ENCODE data around the gene GPR183.

Gene GPR183

DNA sequence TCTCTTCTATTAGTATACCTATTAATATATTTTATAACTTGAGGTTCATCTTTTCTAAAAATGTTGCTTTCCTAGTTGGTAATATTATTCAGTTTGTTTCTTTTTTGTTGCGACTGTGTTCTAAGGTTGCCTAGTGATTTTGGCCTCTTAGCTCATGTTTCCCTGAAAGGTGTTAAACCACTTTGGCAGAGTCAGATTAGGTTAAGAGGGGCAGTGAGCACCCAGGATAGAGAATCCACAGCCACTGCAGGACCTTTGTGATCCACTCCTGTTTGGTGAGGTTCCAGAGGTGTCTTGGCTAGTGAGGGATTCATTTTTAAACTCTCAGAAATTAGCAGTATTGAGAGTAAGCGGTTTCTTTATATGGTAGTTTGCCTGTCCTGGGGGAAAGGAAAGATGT, 34.1 kb downstream of the GPR183 start:
- in situ Hi-C loops (cut with MboI; ENCODE audit: low sequenced_read_pairs): loop anchor here (5.0 to 25.0 kb wide), 3 partner anchors 92 to 411 kb away; no protein-coding TSS in a partner anchor

DNA sequence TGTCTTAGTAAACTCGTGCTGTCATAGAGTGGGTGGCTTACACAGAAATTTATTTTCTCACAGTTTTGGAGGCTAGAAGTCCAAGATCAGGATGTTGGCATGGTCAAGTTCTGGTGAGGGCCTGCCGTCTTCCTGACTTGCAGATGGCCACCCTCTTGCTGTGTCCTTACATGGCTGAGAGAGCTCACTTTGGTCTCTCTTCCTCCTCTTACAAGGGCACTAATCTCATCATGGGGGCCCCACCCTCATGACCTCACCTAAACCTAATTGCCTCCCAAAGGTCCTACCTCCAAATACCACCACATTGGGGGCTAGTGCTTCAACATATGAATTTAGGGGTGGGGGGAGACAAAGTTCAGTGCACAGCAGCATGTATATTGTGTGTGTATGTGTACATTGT, 34.7 kb downstream of the GPR183 start:
- in situ Hi-C loops (cut with MboI; ENCODE audit: low sequenced_read_pairs): loop anchor here (5.0 to 25.0 kb wide), 3 partner anchors 92 to 410 kb away; no protein-coding TSS in a partner anchor

DNA sequence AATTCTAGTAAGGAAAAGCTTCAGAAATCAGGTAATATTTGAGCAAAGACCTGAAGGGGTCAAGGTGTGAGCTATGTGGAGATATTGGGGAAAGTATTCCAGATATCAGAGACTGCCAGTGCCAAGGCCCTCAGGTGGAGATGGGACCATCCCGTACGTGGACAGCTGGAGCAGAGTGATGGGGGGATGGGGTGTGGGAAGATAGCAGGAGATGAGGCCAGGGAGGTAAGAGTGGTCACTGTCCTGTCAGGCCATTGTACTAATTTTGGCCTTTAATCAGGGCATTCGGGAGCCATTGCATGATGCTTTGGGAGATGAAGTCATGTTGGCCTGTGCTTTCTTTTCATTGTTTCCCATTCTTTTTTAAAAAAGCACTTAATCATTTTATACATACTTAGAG, 36.0 kb downstream of the GPR183 start:
- in situ Hi-C loops (cut with MboI; ENCODE audit: low sequenced_read_pairs): loop anchor here (5.0 to 25.0 kb wide), 3 partner anchors 94 to 409 kb away; no protein-coding TSS in a partner anchor

DNA sequence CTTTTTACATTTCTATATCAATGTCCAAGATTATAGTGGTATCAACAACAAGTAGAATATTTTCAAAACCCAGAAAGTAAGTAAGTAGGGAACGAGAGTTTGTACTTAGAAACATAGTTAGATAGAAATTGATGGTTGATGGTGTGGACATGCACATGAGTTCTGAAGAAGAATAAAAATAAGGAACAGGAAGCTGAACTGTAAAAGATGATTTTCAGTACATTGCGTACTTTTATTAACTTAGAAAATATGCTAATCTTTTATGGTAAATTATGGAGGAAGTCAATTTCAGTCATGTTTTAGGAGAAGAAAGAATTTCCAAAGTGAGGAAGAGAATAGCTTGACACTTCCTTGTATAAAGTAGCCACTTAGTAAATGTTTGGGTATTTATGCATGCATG, 36.7 kb downstream of the GPR183 start:
- in situ Hi-C loops (cut with MboI; ENCODE audit: low sequenced_read_pairs): loop anchor here (5.0 to 25.0 kb wide), 3 partner anchors 94 to 408 kb away; no protein-coding TSS in a partner anchor

DNA sequence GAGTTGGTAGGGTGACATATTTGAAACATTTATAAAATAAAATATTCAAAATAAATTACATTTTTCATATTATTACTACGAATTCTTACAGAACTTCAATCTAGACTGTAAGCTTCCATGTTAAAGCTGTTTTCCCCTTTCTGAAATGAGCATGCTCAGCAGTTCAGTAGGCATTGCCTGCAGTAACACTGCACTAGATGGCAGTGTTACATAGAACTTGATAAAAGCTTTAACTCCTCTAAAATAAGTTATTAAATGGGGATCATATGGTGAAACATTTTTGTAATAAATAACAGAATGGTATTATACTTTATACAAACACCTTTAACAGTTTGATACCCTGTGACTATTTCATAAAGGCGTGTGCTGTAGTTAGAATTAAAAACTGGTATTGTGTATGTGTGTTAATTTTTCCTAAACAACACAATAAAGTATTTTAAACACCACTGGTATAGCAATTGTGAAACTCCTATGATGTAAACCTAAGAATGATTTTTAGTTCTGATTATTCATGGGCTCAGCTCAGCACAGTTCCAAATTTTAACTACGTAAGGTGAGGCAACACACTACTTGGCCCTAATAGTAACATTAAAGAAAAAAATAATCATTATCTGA, 37.5 kb downstream of the GPR183 start:
- in situ Hi-C loops (cut with MboI; ENCODE audit: low sequenced_read_pairs): loop anchor here (5.0 to 25.0 kb wide), 4 partner anchors 95 to 407 kb away; no protein-coding TSS in a partner anchor

DNA sequence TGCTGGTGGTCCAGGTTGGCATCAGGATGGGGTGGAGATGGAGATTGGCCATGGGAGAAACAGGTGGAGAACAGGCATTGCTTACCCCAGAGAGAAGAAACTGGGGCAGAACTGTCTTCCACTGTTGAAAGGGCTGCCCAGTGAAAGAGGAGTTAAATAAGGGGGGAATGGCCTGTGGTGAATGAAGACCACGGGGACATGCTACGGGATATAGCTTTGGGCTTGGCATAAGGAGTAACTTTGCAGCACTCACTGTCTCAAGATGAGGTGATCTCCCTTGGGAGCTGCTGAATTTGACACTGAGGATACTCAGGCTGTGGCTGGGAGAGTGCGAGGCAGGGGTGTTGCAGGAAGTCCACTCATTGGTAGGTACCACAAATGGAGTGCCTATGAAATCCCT, 38.4 kb downstream of the GPR183 start:
- in situ Hi-C loops (cut with MboI; ENCODE audit: low sequenced_read_pairs): loop anchor here (5.0 to 25.0 kb wide), 2 partner anchors 97 to 407 kb away; no protein-coding TSS in a partner anchor

DNA sequence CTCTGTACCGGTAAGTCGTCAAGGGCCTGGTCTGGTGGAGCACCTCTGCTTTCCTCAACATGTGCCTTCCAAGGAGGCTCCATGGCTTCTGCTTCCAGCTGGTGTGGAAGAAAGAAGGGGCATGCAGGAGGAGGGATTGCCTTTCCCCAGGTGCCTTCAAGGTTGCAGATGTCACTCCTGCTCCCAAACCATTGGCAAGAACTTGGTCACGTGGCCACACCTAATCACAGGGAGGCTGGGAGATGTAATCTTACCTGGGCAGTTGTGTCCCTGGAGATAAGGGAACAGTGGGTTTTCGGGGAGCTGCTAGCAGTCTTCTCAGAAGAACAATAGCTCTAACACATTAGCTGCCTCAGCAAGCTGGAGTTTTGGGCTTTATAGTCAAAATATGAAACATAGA, 39.3 kb downstream of the GPR183 start:
- in situ Hi-C loops (cut with MboI; ENCODE audit: low sequenced_read_pairs): loop anchor here (5.0 to 25.0 kb wide), 2 partner anchors 96 to 406 kb away; no protein-coding TSS in a partner anchor

DNA sequence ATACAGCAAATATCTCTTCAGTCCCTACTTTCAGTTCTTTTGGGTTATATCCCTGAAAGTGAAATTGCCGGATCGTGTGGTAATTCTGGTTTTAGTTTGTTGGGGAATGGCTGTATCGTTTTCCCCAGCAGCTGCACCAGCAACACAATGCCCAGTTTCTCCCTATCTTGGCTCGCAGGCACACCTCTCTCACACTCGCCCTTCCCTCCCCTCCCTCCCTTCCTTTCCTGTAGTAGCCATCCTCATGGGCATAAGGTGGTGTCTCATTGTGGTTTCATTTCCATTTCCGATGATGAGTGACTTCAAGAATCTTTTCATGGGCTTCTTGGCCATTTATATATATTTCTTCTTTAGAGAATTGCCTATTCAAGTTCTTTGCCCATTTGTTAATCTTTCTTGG, 40.4 kb downstream of the GPR183 start:
- in situ Hi-C loops (cut with MboI; ENCODE audit: low sequenced_read_pairs): loop anchor here (5.0 to 25.0 kb wide), 2 partner anchors 95 to 405 kb away; no protein-coding TSS in a partner anchor

DNA sequence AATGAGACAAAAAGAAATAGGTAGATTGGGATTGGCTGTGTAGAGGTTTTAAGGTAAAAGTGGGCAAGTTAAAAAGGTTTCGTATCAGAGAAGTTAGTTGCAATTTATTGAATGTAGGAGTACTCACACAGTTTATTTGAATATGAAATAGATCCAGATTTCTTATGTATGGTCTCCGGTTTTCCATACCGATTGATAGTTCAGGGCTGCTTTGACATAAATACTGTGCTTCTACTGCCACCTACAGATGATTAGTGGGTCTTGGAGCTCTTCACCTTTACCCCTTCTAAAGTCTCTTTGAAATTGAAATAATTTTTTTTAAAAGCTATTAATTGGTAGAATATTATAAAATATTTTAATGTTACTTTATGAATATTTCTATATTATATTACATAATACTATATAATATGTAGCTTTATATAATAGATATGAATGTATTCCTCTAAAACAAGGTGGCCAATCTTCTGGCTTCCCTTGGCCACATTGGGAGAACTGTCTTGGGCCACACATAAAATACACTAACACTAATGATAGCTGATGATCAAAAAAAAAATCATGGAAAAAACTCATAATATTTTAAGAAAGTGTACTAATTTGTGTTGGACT, 41.3 kb downstream of the GPR183 start:
- in situ Hi-C loops (cut with MboI; ENCODE audit: low sequenced_read_pairs): loop anchor here (5.0 to 25.0 kb wide), 2 partner anchors 94 to 404 kb away; no protein-coding TSS in a partner anchor

DNA sequence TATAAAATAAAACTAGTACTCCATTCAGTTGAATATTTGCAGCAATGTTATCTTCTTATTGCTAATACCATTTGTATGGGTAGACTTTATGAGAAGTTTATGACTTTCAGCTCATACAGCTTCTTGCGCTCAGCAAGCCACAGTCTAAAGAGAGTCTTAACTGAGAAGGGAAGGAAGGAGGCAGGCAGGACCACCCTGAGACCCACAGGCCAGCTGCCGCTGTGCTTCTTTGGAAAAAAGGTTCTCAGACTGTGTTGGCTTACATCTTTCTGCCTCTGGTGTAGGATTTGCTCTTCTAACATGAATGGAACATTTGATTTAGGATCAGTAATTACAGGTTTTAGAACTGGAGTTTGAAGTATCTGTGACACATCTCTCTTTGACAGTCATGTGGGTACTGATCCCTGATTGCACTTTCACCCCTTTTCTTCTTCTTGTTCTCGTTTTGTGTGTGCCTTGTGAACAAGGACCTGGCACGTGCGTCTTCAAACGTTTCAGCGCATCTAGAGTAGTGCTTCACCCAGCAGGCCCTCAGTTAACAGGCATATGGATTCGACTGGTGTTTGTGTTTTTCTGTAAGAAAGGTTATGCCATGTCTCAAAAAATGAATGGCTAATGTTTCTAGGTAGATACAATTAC, 41.9 kb downstream of the GPR183 start:
- in situ Hi-C loops (cut with MboI; ENCODE audit: low sequenced_read_pairs): loop anchor here (5.0 to 25.0 kb wide), 2 partner anchors 93 to 403 kb away; no protein-coding TSS in a partner anchor

DNA sequence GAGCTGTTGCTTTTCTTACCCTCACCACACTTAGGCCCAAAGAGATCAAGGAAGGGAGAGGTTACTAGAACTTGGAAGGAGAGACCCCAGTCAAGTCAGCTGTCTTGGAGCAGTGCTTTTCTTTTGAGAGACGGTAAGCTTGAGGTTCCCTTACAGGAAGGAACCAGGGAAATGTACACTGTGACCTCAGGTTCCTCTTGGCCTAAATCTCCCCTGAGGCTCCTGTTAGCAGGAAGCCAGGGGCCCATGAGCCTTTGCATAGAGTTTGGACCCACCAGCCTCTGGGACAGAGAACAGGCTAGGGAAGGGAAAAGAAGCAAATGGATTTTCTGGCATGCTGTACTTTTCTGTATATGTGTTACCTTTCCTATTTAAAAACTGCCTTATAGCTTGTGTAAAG, 43.1 kb downstream of the GPR183 start:
- in situ Hi-C loops (cut with MboI; ENCODE audit: low sequenced_read_pairs): loop anchor here (25.0 kb wide), 1 partner anchor 402 kb away; no protein-coding TSS in a partner anchor

DNA sequence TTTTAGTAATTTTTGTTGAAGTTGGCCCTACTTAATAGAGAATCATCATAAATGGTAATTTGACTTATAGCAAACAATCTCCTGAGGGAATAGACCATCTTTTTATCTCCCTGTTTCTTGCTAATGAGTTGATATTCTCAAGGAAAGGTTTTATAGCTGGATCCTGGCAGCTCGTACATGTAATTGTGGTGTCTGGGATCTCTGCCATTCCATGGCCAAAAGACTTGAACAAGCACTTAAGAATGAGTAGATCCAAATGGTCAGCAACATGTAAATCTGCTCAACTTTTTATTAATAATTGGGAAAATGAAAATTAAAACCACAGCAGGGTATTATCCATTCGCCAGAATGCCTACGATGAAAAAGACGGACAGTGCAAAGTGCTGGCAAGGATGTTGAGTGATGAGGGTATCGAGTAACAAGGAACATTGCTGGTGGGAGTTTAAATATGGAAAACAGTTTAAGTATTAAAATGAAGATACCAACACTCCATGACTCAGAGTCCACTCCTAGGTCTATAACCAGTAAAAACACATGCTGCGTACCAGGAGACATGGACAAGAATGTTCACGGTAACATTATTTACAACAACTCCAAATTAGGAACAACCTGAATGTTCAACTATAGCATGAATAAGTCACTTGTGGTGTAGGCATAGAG, 43.9 kb downstream of the GPR183 start:
- in situ Hi-C loops (cut with MboI; ENCODE audit: low sequenced_read_pairs): loop anchor here (25.0 kb wide), 1 partner anchor 401 kb away; no protein-coding TSS in a partner anchor

DNA sequence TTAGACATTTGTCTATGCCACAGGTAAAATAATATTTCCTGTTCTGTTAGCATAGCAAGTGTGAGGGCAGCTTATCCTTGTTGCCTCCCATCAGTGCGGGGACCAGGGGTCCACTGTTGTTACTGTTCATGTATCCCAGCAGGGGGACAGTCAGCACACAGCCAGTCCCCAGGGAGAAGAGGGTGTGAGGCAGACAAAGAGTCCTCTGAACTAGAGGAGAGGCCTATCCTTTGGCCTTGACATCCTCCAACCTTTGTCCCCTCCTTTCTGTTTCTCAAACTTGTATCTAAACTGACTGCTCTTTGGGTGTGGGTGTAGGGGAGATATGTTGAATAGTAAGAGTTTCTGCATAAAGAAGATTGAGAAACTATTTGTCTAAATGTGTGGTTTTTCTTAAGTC, 46.1 kb downstream of the GPR183 start:
- in situ Hi-C loops (cut with MboI; ENCODE audit: low sequenced_read_pairs): loop anchor here (25.0 kb wide), 1 partner anchor 399 kb away; no protein-coding TSS in a partner anchor

DNA sequence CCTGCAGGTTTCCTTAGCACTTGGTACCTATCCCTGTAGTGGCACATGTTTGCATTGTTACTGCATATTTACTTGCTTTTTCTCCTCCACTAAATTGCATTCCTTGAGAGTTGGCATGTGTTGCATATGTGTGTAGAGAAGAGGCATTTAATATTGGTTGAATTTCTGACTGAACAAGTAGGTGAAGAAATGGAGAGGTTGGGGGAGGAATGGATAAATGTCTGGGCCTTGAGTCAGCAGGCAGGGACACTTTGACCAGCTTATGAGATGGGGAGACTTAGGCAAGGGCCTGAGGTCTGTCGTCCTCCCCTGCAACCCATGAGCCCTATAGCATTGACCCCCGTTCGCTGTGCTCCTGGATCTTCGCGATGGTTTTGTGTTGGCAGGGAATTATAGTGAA, 47.0 kb downstream of the GPR183 start:
- in situ Hi-C loops (cut with MboI; ENCODE audit: low sequenced_read_pairs): loop anchor here (25.0 kb wide), 1 partner anchor 398 kb away; no protein-coding TSS in a partner anchor

DNA sequence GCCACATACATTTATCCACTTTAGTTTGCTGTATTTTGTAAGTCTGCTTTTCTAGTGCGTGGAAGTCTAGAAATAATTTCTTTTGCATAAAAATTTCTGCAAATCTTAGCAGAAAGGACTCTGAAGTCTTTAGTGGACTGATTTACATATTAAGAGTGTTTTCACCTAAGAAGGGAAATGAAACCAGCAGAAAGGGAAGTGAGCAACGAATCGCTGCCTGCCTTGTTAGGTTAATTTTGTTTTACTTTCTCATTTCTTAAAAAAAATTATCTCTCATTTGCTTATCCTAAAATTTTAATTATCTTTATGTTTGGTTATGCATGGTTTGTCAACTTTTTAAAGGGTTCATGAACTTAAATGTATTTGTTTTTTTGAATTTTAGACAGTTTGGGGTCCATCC, 48.3 kb downstream of the GPR183 start:
- in situ Hi-C loops (cut with MboI; ENCODE audit: low sequenced_read_pairs): loop anchor here (25.0 kb wide), 1 partner anchor 397 kb away; no protein-coding TSS in a partner anchor

DNA sequence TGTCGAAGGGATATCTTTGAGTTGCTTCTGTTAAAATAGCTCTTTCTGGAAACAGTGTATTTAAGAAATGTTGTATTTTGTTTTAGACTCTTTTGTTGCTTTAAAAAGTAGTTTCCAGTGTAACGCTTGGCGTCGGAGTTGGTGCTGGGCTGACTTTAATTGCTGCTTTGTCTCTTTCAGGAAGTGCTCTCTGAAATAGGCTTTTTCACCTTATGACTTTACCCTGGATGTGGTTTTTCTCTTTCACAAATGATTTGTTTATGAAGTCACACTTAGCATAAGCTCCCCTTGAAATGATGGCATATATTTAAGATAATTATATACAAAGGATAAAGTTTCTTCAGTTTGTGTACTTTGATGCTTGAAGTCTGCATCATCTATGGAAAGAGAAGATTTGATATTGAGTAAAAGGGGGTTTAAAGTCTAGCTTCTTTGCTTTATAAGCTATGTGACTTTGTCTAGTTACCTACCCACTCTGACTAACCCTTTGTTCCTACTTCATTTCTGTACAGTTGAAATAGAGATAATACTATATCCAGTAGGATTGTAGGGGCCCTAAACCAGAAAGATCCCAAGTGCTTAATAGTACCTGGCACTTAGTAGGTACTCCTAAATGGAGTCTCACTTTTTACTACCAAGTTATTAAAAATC, 48.9 kb downstream of the GPR183 start, which contains the start of gene GPR18:
GPR18 (minus strand) TSS at position 170 of the 651 bp plus-strand sequence. CDS start 2,507 bp downstream, outside the sequence.
- in situ Hi-C loops (cut with MboI; ENCODE audit: low sequenced_read_pairs): loop anchor here (25.0 kb wide), 1 partner anchor 396 kb away; no protein-coding TSS in a partner anchor

DNA sequence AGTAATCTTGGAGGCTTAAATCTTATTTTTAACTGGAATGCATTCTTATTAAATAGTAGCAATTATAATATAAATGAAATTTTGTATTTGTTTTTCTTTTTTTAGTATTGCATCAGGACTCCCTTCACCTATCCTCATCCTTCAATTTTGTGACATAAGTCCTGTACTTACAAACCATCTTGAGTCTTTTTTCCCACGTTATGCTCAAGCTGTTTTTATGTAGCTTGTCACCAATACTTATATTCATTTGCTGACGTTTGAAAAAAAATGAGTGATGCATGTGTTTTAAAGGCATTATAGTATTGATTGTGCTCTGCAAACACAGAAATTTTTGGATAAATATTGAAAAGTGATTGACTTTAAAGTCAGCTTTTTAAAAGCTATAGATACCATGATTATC, 49.9 kb downstream of the GPR183 start:
- in situ Hi-C loops (cut with MboI; ENCODE audit: low sequenced_read_pairs): loop anchor here (25.0 kb wide), 1 partner anchor 395 kb away; no protein-coding TSS in a partner anchor

DNA sequence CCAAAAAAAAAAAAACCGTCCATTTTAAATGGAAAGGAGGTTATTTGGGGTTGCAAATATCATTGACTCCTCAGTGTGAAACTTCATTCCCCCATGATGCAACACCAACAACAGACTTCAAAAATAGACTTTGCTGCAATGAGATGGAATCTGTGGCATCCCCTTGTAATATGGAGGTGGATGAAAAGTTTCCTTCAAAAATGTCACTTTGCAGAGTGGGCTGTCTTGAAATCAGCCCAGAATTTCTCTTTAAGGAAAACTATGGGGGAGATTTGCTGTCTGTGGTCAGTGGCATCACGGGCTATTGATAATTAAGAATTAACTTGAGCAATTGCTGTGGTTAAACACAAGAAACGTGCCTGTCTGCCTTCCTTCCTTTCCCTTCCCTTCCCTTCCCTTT, 50.5 kb downstream of the GPR183 start:
- in situ Hi-C loops (cut with MboI; ENCODE audit: low sequenced_read_pairs): loop anchor here (25.0 kb wide), 1 partner anchor 394 kb away; no protein-coding TSS in a partner anchor

DNA sequence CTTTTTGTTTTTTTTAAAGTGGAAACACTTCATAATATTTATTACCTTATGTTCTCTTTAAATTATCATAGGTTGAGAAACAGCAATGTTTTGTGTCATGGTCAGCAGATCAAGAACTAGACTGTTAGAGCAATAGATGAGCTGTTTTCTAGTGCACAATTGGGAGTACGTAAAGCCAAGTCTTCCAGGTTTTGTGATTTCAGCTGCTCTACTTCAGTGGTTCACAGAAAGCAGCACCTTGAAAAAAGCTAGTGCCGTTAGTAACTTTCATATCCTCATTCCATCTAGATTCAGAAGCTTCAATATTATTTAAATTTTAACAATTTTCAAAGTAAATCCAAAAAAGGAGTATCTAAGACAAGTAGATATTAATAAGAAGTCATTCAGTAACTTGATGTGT, 50.9 kb downstream of the GPR183 start:
- in situ Hi-C loops (cut with MboI; ENCODE audit: low sequenced_read_pairs): loop anchor here (25.0 kb wide), 1 partner anchor 394 kb away; no protein-coding TSS in a partner anchor

DNA sequence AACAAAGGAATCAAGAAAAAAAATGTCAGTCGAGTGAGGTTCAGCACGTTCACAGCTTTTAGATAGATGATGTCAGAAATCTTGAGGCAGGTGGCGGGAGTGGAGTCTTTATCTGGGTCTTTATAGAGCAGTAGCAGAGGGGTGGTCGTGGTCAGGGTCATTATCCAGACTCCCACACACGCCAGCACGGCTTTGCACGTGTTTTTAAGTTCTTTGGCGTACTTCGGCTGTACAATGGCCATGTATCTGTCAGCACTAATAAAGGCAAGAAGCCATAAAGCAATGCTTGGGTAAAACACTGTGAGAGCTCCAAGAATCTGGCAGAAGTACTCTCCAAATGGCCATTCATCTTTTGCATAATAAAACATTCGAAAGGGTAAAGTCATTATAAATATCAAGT, 51.9 kb downstream of the GPR183 start:
- in situ Hi-C loops (cut with MboI; ENCODE audit: low sequenced_read_pairs): loop anchor here (25.0 kb wide), 1 partner anchor 393 kb away; no protein-coding TSS in a partner anchor
